ENCODE data around the gene SLC48A1. TPM values are rescaled to one million over a fixed set of nuclear protein-coding genes. Genes with fewer than 3 reads are reported as not detected.
A peak's percentile ranks its signal among the peaks of the same experiment; 100 is the strongest.

SLC48A1 gene
- total and polyA plus RNA-seq, 4 donors = 19.7 to 51.3 (median 34.7) TPM

DNA sequence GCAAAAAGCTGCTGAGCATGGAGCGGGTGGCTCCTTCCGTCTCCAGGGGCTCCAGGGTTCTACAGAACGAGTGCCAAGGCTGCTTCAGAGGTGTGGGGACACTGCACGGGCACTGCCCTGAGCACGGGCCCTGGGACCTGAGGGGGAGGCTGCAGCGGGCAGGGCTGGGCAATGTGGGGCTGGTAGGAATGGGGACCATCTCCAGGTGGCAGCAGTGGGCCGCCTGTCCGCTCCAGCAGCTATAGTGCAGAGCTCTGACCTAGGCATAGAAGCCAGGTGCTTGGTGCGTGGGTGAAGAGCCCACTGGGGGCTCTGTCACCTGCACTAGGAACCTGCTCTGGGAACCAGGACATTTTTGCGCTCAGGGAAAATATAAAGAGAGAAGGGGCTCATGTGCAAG lies 24.4 kb downstream of the SLC48A1 start:
- intact Hi-C loops (cut with DNase I) = no loop called here
- 70 to 72% methylated on average over 10 of the region's 10 CpGs for WGBS, 2 donors
- no peak for DNase-seq
- Histone ChIP-seq H3K4me3 (ENCODE audit: low read length in 2 of 2) (no peak overlapping the region), H3K27me3 (ENCODE audit: control insufficient read depth in 1 of 2, insufficient read depth in 2 of 2, low read length in 1 of 2) (no peaks in the 10 kb centered on the region), H3K4me1 (ENCODE audit: control insufficient read depth in 1 of 2, insufficient read depth in 2 of 2, low read length in 2 of 2) (peaks cover 0 to 6% of the 10 kb centered on the region in 2 donors), H3K36me3 (ENCODE audit: control insufficient read depth in 1 of 2, insufficient read depth in 2 of 2, low read length in 1 of 2) (peaks cover 0 to 16% of the 10 kb centered on the region in 2 donors), H3K9me3 (ENCODE audit: control insufficient read depth, low read length) (no peaks in the 10 kb centered on the region), H3K27ac (ENCODE audit: low read depth in 1 of 2, low read length in 2 of 2) (no peak overlapping the region)
- ATAC-seq (ENCODE audit: low FRiP score) = no peak

- 80 to 82% methylated on average over 17 of the region's 17 CpGs for WGBS, 2 donors
- no peak for ATAC-seq (ENCODE audit: low FRiP score)
- peaks cover 0 to 16% of the 10 kb centered on the region in 2 donors for H3K36me3 ChIP-seq (ENCODE audit: control insufficient read depth in 1 of 2, insufficient read depth in 2 of 2, low read length in 1 of 2)
- DNase-seq = no peak
- H3K27me3 ChIP-seq (ENCODE audit: control insufficient read depth in 1 of 2, insufficient read depth in 2 of 2, low read length in 1 of 2) = no peaks in the 10 kb centered on the region
- H3K9me3 ChIP-seq (ENCODE audit: control insufficient read depth, low read length) = no peaks in the 10 kb centered on the region
- intact Hi-C loops (cut with DNase I) = no loop called here
- H3K4me3 ChIP-seq (ENCODE audit: low read length in 2 of 2) = no peak overlapping the region
- peaks cover 0 to 6% of the 10 kb centered on the region in 2 donors for H3K4me1 ChIP-seq (ENCODE audit: control insufficient read depth in 1 of 2, insufficient read depth in 2 of 2, low read length in 2 of 2)
- H3K27ac ChIP-seq (ENCODE audit: low read depth in 1 of 2, low read length in 2 of 2) = no peak overlapping the region
Measured at GRCh38 chr12:47798382-47798948, 25.4 kb downstream of the SLC48A1 start.

- Histone ChIP-seq H3K4me1 (ENCODE audit: control insufficient read depth in 1 of 2, insufficient read depth in 2 of 2, low read length in 2 of 2) (peaks cover 0 to 6% of the 10 kb centered on the region in 2 donors), H3K27me3 (ENCODE audit: control insufficient read depth in 1 of 2, insufficient read depth in 2 of 2, low read length in 1 of 2) (no peaks in the 10 kb centered on the region), H3K9me3 (ENCODE audit: control insufficient read depth, low read length) (no peaks in the 10 kb centered on the region), H3K27ac (ENCODE audit: low read depth in 1 of 2, low read length in 2 of 2) (peak overlapping the region in 1 of 2 donors; percentile 34), H3K36me3 (ENCODE audit: control insufficient read depth in 1 of 2, insufficient read depth in 2 of 2, low read length in 1 of 2) (peaks cover 0 to 13% of the 10 kb centered on the region in 2 donors), H3K4me3 (ENCODE audit: low read length in 2 of 2) (no peak overlapping the region)
- ATAC-seq (ENCODE audit: low FRiP score) (peak; percentile 72), DNase-seq (peak in 1 of 2 donors; percentile 88)
- WGBS, 2 donors = 4 to 12% methylated on average over 7 of the region's 7 CpGs
- intact Hi-C loops (cut with DNase I) = no loop called here
Measured at GRCh38 chr12:47799357-47799955, 26.4 kb downstream of the SLC48A1 start.

DNA sequence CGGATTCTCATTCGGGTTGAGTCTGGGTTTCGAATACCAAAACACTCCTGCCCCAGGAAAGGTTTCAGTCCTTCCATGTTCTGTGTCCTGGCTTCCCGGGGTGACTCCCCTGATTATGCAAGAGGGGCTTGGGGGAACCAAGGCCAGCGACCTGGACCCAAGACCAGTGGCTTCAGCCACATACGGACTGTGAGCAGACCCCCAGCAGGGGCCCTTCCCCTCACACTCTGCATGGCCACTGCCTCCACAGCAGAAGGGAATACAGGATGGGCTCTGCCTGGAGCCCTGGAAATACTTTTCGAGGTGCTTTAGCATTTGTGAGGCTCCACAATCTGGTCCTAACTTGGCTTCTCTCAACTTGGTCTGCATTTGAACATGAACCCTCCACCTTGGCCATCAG lies 27.5 kb downstream of the SLC48A1 start:
- Histone ChIP-seq H3K27ac (ENCODE audit: low read depth in 1 of 2, low read length in 2 of 2) (peak overlapping the region in 1 of 2 donors; percentile 14), H3K4me1 (ENCODE audit: control insufficient read depth in 1 of 2, insufficient read depth in 2 of 2, low read length in 2 of 2) (peaks cover 3 to 6% of the 10 kb centered on the region in 2 donors)
- intact Hi-C loops (cut with DNase I) = loop anchor here (2.0 to 5.0 kb wide), 2 partner anchors 36 to 37 kb away; no protein-coding TSS in a partner anchor

DNA sequence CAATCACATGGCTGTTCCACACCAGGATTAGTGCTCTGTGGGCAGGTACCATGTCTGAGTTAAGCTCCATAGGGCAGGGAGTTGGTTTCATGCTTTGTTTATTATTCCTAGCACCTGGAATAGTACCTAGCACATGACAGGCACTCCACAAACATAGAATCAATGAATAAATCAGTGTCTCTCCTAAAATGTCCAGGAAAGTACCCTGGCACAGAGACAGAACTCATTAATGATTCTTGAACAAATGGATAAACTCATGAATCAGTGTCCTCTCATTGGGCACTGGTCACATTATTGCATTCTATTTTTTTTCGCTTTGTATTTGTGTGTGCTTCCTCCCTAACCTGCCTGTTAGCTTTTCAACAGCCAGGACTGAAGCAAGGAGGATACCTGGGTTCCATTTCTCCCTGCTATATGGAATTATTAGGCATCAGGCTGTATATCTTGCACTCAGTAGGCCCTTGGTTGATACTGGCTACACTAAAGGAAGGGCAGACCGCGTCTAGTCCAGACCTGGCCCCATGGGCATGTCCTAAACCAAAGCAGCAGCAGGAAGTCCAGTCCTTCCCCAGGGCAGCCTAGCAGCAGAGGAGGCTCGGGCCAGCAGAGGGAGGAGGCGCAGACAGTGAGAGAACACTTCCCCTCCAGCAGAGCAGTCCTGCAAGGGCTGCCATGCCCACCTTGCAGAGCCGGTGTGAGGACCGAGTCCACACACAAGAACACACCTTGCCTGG lies 28.3 kb downstream of the SLC48A1 start:
- Histone ChIP-seq H3K4me3 (ENCODE audit: low read length in 2 of 2) (no peak overlapping the region), H3K4me1 (ENCODE audit: control insufficient read depth in 1 of 2, insufficient read depth in 2 of 2, low read length in 2 of 2) (peaks cover 3 to 6% of the 10 kb centered on the region in 2 donors), H3K36me3 (ENCODE audit: control insufficient read depth in 1 of 2, insufficient read depth in 2 of 2, low read length in 1 of 2) (peaks cover 0 to 7% of the 10 kb centered on the region in 2 donors), H3K9me3 (ENCODE audit: control insufficient read depth, low read length) (no peaks in the 10 kb centered on the region), H3K27ac (ENCODE audit: low read depth in 1 of 2, low read length in 2 of 2) (peak overlapping the region in 1 of 2 donors; percentile 16), H3K27me3 (ENCODE audit: control insufficient read depth in 1 of 2, insufficient read depth in 2 of 2, low read length in 1 of 2) (no peaks in the 10 kb centered on the region)
- intact Hi-C loops (cut with DNase I) = loop anchor here (2.0 to 5.0 kb wide), 2 partner anchors 35 to 36 kb away; no protein-coding TSS in a partner anchor
- peak; percentile 57 for ATAC-seq (ENCODE audit: low FRiP score)
- peak in 1 of 2 donors; percentile 78 for DNase-seq
- 39 to 41% methylated on average over 7 of the region's 7 CpGs for WGBS, 2 donors

More for the DNA sequence above, 27.5 kb downstream of the SLC48A1 start:
- no peak for DNase-seq
- H3K27me3 ChIP-seq (ENCODE audit: control insufficient read depth in 1 of 2, insufficient read depth in 2 of 2, low read length in 1 of 2) = no peaks in the 10 kb centered on the region
- no peak overlapping the region for H3K4me3 ChIP-seq (ENCODE audit: low read length in 2 of 2)
- no peaks in the 10 kb centered on the region for H3K9me3 ChIP-seq (ENCODE audit: control insufficient read depth, low read length)
- peaks cover 0 to 8% of the 10 kb centered on the region in 2 donors for H3K36me3 ChIP-seq (ENCODE audit: control insufficient read depth in 1 of 2, insufficient read depth in 2 of 2, low read length in 1 of 2)
- no peak for ATAC-seq (ENCODE audit: low FRiP score)
- WGBS, 2 donors = 76 to 79% methylated on average over 7 of the region's 7 CpGs

- peaks cover 3 to 6% of the 10 kb centered on the region in 2 donors for H3K4me1 ChIP-seq (ENCODE audit: control insufficient read depth in 1 of 2, insufficient read depth in 2 of 2, low read length in 2 of 2)
- H3K4me3 ChIP-seq (ENCODE audit: low read length in 2 of 2) = no peak overlapping the region
- DNase-seq (no peak), ATAC-seq (ENCODE audit: low FRiP score) (no peak)
- H3K36me3 ChIP-seq (ENCODE audit: control insufficient read depth in 1 of 2, insufficient read depth in 2 of 2, low read length in 1 of 2) = peaks cover 0 to 5% of the 10 kb centered on the region in 2 donors
- intact Hi-C loops (cut with DNase I) = loop anchor here (2.0 to 5.0 kb wide), 2 partner anchors 35 kb away; no protein-coding TSS in a partner anchor
- no peaks in the 10 kb centered on the region for H3K9me3 ChIP-seq (ENCODE audit: control insufficient read depth, low read length)
- 31 to 37% methylated on average over 9 of the region's 9 CpGs for WGBS, 2 donors
- H3K27me3 ChIP-seq (ENCODE audit: control insufficient read depth in 1 of 2, insufficient read depth in 2 of 2, low read length in 1 of 2) = no peaks in the 10 kb centered on the region
- peak overlapping the region in 1 of 2 donors; percentile 15 for H3K27ac ChIP-seq (ENCODE audit: low read depth in 1 of 2, low read length in 2 of 2)
Measured at GRCh38 chr12:47801904-47802246, 28.8 kb downstream of the SLC48A1 start.

GRCh38 chr12:47802312-47802711 lies 29.3 kb downstream of the SLC48A1 start:
- H3K4me1 ChIP-seq (ENCODE audit: control insufficient read depth in 1 of 2, insufficient read depth in 2 of 2, low read length in 2 of 2) = peaks cover 3 to 7% of the 10 kb centered on the region in 2 donors
- H3K9me3 ChIP-seq (ENCODE audit: control insufficient read depth, low read length) = no peaks in the 10 kb centered on the region
- DNase-seq (no peak), ATAC-seq (ENCODE audit: low FRiP score) (no peak)
- no peak overlapping the region for H3K4me3 ChIP-seq (ENCODE audit: low read length in 2 of 2)
- peak overlapping the region in 1 of 2 donors; percentile 15 for H3K27ac ChIP-seq (ENCODE audit: low read depth in 1 of 2, low read length in 2 of 2)
- intact Hi-C loops (cut with DNase I) = loop anchor here in 1 of 2 donors (5.0 kb wide), 1 partner anchor 35 kb away; no protein-coding TSS in a partner anchor
- 23 to 25% methylated on average over 5 of the region's 5 CpGs for WGBS, 2 donors
- peaks cover 0 to 3% of the 10 kb centered on the region in 2 donors for H3K36me3 ChIP-seq (ENCODE audit: control insufficient read depth in 1 of 2, insufficient read depth in 2 of 2, low read length in 1 of 2)
- no peaks in the 10 kb centered on the region for H3K27me3 ChIP-seq (ENCODE audit: control insufficient read depth in 1 of 2, insufficient read depth in 2 of 2, low read length in 1 of 2)

- DNase-seq (no peak), ATAC-seq (ENCODE audit: low FRiP score) (no peak)
- Histone ChIP-seq H3K27me3 (ENCODE audit: control insufficient read depth in 1 of 2, insufficient read depth in 2 of 2, low read length in 1 of 2) (no peaks in the 10 kb centered on the region), H3K9me3 (ENCODE audit: control insufficient read depth, low read length) (no peaks in the 10 kb centered on the region), H3K4me1 (ENCODE audit: control insufficient read depth in 1 of 2, insufficient read depth in 2 of 2, low read length in 2 of 2) (peaks cover 3 to 11% of the 10 kb centered on the region in 2 donors), H3K36me3 (ENCODE audit: control insufficient read depth in 1 of 2, insufficient read depth in 2 of 2, low read length in 1 of 2) (no peaks in the 10 kb centered on the region), H3K27ac (ENCODE audit: low read depth in 1 of 2, low read length in 2 of 2) (no peak overlapping the region), H3K4me3 (ENCODE audit: low read length in 2 of 2) (no peak overlapping the region)
- 63 to 65% methylated on average over 12 of the region's 12 CpGs for WGBS, 2 donors
- intact Hi-C loops (cut with DNase I) = loop anchor here in 1 of 2 donors (5.0 kb wide), 1 partner anchor 34 kb away; no protein-coding TSS in a partner anchor
Measured at GRCh38 chr12:47803191-47803875, 30.3 kb downstream of the SLC48A1 start.
